ENCODE measurements around the gene ANKRD40CL.
"Not testable (repeated sequence)": the region's sequence is repeated elsewhere in the genome, so short reads cannot be mapped to it uniquely, and the experiment has no call there.

The ANKRD40CL gene

GRCh38 chr17:50767446-50767845 is at the start of gene ANKRD40CL:
Gene ANKRD40CL (minus strand): TSS chr17:50767518. CDS start chr17:50766913, 605 bp downstream.
- no peak for DNase-seq

GRCh38 chr17:50816271-50816670 is 49.0 kb upstream of the ANKRD40CL start:
- DNase-seq = no peak

DNA sequence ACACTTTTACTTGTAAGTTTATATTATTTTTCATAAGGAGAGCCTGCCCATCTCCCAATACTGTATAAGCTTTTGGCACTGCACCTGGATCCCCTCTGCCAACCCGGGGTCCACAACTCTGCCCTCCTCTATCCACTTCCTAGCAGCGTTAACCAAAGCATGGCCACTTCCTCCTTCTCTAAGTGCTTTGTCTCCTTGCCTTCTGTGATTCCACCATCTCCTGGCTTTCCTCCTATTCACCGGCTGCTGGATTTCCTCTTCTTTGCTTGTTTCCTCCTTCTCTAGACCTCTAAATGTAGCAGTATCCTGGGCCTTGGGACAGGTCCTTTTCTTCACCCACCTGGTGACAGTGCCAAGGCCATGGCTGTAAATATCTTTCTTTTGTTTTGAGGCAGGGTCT is 48.1 kb upstream of the ANKRD40CL start:
- DNase-seq = no peak

DNA sequence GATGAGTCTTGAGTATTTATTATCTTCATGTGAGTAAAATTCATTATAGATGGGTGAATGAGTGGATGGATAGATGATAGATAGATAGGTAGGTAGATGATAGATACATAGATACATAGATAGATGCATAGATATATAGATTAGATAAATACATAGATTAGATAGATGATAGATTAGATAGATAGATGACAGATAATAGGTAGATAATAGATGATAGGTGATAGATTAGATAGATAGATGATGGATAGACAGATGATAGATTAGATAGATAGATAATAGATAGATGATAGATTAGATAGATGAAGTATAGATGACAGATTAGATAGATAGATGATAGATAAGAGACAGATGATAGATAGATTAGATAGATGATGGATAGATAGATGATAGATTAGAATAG is 46.3 kb upstream of the ANKRD40CL start:
- no peak for DNase-seq

DNA sequence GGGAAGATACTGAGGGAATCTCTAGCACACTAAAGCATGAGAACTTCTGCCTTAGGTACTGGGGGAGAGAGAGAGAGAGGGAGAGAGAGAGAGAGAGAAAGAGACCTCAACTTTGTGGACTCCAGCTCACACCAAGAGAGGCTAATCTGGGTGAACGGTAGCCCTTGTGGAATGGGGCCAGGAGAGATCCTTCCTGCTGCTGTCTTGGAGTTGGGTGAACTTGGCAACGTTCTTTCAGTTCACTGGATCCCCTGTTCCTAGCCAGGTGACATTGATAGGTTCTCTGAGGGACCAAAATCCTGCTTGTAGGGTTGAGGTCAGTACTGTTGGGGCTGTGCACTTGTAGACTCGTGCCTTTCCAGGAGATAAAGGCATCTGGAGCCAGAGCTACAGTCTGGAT is 41.6 kb upstream of the ANKRD40CL start:
- no peak for DNase-seq

- no peak for DNase-seq
Observed at GRCh38 chr17:50808413-50808812, 41.1 kb upstream of the ANKRD40CL start.

DNA sequence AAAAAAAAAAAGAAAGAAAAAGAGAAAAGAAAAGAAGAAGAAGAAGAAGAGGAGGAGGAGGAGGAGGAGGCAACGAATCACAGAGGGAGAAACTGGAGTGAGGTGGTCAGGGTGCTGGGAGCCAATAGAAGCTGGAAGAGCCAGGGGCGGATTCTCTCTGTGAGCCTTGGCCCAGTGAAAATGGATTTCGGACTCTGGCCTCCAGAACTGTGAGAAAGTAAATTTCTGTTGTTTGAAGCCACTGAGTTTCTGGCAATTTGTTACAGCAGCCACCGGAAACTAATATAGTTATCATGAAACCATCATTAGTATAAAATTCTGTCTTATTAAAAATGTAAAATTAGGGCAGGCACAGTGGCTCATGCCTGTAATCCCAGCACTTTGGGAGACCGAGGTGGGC is 40.4 kb upstream of the ANKRD40CL start:
- DNase-seq = no peak

DNA sequence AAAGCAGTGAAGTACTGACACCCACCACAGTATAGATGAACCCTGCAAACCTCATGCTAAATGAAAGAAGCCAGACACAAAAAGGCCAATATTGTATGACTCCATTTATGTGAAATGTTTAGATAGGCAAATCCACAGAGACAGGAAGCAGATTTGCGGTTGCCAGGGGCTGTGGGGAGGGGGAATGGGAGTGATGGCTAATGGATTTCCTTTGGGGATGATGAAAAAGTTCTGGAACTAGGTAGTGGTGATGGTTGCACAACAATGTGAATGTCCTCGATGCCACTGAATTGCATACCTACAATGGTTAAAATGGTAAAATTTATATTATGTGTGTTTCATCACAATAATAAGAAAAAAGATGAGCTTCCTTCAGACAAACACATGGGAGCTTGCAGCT is 39.7 kb upstream of the ANKRD40CL start:
- DNase-seq = no peak

DNA sequence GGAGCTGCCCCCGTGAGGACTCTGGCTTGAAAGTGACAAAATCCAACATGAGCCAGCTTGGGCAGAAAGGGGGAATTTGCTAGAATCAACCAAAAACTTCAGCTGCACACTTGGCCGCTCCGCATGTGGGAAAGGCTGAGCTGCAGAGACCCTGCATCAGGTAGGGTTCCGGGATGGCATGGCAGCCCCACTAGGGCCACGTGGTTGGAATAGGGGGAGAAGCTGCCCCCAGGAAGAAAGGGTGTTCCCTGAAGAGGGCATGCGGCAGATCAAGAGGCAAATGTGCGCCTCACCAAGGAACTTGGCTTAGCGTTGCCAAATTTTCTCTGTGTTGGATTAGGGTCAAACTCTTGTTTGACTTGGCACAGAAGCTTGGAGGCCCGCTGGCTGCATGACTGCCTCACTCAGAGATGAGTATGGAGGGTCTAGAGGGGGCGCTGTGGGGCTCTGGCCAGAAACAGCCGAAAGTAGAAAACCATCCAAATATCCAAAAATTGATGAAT is 38.9 kb upstream of the ANKRD40CL start:
- no peak for DNase-seq

GRCh38 chr17:50805486-50805885 is 38.2 kb upstream of the ANKRD40CL start:
- no peak for DNase-seq

DNA sequence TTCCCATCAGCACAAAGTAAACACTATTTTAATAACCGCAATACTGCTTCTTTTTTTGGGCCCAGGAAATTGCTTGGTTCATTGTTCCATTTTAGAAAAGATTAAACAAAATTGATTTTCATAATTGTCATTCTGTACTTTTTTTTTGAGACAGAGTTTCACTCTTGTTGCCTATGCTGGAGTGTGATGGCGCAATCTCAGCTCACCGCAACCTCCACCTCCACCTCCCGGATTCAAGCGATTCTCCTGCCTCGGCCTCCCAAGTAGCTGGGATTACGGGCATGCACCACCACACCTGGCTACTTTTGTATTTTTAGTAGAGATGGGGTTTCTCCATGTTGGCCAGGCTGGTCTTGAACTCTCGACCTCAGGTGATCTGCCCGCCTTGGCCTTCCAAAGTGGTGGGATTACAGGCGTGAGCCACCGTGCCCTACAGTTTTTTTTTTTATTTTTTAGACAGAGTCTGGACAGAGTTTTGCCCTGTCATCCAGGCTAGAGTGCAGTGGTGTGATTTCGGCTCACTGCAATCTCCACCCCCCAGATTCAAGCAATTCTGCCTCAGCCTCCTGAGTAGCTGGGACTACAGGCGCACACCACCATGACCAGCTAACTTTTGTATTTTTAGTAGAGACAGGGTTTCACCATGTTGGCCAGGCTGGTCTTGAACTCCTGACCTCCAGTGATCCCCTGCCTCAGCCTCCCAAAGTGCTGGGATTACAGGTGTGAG is 37.6 kb upstream of the ANKRD40CL start:
- not testable (repeated sequence) for DNase-seq

DNA sequence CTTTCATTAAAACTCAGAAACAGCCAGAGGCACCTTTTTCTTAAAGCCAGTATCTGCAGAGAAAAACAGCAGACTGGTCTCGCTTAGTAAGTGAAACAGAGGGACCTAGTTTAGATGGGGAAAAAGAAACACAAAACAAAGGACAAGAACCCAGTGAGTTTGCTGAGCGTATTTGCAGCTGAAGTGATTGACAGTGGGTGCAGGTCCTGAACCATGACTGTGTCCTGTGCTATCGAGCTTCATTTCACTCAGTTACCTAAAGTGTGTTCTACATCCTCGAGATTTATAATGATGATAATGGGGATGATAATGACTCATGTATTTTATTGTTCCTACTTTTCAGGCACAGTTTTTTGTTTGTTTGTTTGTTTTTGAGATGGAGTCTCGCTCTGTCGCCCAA is 36.4 kb upstream of the ANKRD40CL start:
- no peak for DNase-seq

DNA sequence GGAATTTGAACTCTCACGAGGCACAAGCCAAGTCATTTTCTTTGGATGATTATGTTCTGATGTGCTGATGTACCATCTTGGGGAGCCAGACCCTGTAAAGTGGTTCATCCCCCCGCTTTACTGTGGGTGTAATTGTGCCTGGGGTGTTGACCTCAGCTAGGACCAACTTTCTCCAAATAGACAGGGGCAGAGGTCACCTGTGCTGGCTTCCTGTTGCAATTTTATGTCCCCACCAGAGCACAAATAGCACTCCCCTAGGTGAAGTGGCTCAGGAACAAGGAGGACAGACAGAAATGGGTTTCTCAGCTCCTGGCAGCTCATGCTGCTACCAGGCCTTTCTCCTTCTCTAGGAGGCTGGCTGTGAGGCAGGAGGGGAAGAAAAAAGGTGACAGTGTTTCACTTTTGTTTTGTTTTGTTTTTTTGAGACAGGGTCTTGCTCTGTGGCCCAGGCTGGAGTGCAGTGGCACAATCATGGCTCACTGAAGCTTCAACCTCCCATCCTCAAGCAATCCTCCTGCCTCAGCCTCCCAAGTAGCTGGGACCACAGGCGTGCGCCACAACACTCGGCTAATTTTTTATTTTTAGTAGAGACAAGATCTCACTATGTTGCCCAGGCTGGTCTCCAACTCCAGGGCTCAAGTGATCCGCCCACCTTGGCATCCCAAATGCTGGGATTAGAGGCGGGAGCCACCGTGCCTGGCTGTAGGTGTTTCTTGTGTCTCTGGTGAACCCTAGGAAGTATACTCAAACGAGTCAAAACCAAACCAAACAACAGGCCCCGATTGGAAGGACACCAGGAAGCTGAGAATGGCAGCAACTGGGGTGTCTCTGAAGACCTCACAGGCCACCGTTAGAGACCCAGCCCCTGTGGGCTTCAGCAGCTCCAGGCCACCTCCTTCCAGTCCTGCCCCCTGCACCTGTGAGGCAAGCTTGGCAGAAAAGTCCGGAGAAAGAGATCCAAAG is 35.6 kb upstream of the ANKRD40CL start:
- no peak for DNase-seq

DNA sequence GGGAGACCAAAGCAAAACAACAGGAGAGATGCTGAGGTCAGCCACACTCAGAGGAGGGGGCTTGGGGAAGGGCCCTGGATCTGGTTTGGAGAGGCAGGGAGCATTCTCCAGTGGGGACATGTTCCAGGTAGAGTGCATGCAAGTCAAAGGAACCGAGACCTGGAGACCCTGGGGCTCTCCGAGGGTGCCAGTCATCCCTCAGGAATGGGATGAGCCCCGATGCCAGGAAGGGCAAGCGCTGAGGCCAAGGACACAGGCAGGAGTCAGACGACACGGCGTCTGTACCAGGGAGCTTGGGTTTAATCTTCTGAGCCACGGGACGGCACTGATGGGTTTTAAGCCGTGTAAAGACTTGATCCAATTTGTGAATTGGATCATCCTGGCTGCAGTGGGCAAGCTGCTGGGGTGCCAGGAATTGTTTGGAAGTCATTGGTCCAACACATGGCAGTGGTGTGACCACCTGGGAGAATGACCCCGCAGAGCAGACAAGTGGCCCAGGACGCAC is 32.9 kb upstream of the ANKRD40CL start:
- DNase-seq = no peak

- no peak for DNase-seq
Observed at GRCh38 chr17:50799582-50799981, 32.3 kb upstream of the ANKRD40CL start.

DNA sequence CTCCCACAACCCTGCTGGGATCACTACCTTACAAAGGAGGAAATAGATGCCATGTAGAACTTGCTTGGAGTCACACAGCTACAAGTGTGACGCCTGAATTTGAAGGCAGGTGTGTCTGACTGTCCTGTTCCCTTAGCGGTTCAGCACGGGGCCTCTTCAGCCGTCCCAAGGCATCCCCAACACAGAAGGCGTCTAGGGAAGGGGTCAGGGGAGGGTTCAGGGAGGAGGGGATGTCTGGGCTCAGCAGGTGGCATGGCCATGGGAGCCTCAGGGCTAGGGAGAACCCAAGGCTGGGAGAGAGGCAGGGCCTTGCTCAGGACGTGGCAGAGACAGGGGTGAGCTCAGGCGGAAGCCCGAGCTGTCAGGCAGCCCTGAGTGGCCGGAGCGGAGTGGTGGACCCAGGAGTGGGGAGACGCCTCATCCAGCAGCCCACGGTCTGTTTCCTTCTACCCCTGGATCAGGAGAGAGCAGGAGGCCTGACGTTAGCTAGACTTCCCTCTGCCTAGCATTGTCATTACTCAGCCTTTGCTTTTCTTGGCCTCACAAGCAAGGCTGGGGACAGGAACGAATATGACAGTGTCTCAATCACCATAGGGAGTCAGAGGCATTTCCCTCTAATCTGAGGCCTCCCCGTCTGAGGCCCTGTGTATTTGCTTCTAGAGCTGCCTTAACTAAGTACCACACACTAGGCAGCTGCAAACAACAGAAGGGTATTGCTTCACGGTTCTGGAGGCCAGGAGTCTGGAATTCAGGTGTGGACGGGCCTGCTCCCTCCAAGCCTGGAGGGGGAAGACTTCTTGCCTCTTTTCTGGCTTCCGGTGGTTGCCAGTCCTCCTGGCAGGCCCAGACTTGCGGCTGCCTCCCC is 31.3 kb upstream of the ANKRD40CL start:
- no peak for DNase-seq

DNA sequence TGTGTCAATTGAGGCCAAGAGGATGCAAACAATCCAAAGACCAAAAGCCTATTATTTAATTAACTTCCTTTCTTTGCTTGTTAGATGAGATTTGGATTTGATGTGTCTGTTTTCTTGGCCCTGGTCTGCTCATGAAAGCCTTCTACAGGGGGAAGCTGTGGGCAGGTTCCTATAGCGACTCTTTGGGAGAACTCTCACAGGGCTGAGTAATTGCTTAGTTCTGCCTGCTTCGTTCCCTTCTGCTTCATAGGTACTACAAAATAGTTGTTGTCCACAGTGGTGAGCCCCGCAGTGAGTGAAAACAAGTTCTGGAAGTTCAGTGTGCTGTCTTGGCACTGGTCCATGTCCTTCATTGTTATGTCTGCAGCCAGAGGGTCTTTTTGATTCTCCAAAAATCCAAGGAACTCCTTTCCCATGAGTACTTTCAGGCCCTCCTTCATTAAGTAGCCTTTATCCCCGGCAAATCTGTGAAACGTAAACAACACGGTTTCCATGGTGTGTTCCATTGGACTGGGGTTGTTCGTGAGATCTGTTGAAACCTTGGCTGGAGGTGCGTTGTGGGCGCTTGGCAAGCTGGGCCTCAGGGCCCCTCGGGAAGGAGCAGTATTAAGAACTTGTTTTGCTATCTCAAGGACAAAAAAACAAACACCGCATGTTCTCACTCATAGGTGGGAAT is 30.0 kb upstream of the ANKRD40CL start:
- DNase-seq = peak in 2 of 51 donors; percentile 3 to 39

- no peak for DNase-seq
Observed at GRCh38 chr17:50794361-50794760, 27.0 kb upstream of the ANKRD40CL start.

DNA sequence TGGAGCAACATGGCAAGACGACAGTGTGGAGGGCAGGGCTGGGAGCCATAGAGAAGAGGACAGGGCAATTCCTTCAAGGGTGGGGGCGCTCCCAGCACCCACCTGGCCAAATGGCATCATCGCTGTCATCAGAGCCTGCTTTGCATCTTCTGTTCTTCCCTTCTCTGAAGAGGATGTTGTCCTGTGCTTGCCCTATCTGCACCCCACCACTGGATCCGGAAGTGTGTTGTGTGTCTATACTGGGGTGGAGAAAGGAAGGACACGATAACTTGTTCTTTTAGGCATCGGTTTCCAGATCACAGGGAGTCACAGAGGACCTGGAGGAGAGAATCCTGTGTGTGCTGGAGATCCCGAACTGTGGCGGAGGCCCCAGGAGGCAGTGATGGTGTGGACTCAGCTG is 25.7 kb upstream of the ANKRD40CL start:
- DNase-seq = no peak

GRCh38 chr17:50792132-50792531 is 24.8 kb upstream of the ANKRD40CL start:
- no peak for DNase-seq

DNA sequence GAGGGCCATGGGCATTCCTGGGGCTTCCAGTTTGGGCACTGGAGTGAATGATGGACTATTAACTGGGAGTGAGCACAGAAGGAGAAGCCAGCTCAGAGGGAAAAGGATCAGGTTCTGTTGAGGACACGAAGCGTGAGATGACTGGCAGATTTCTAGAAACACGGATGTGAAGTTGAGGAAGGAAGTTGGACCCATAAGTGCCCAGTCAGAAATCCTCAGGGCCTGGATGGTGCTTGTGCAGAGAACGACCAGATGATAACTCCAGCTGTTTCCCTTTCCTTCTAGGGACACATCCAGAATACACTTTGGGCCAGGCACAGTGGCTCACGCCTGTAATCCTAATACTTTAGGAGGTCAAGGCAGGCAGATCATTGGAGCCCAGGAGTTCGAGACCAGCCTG is 23.3 kb upstream of the ANKRD40CL start:
- DNase-seq = no peak
